Activated naive CD8-positive, alpha-beta T cell (primary cell): ENCODE results near the gene ZEB2.

ENCODE experiments used
- H3K27ac Mint-ChIP-seq: one replicate; pipeline ENCODE4 v1.8.0; 2021; ENCODE audit warnings: mixed read lengths
- H3K27me3 Mint-ChIP-seq: one replicate; pipeline ENCODE4 v1.8.0; 2021; ENCODE audit warnings: mixed read lengths
- H3K36me3 Mint-ChIP-seq: one replicate; pipeline ENCODE4 v1.8.0; 2021; ENCODE audit warnings: mixed read lengths
- H3K4me1 Mint-ChIP-seq: one replicate; pipeline ENCODE4 v1.8.0; 2021; ENCODE audit warnings: low read depth, mixed read lengths
- H3K4me3 Mint-ChIP-seq: one replicate; pipeline ENCODE4 v1.8.0; 2021; ENCODE audit warnings: mild to moderate bottlenecking, mixed read lengths
- H3K9me3 Mint-ChIP-seq: one replicate; pipeline ENCODE4 v1.8.0; 2021; ENCODE audit warnings: low read depth, mixed read lengths

Gene ZEB2

GRCh38 chr2:144452169-144452988, 67.5 kb downstream of the ZEB2 start:
- Mint-ChIP-seq H3K27me3 (peaks cover 2% of the 10 kb centered on the region), H3K9me3 (no peaks in the 10 kb centered on the region), H3K36me3 (peaks cover 2% of the 10 kb centered on the region), H3K4me1 (peaks cover 28% of the 10 kb centered on the region), H3K4me3 (peak overlapping the region; percentile 57), H3K27ac (no peak overlapping the region)

- no peaks in the 10 kb centered on the region for H3K9me3 Mint-ChIP-seq
- H3K36me3 Mint-ChIP-seq, result no peaks in the 10 kb centered on the region
- H3K4me1 Mint-ChIP-seq, result peaks cover 28% of the 10 kb centered on the region
- no peak overlapping the region for H3K27ac Mint-ChIP-seq
- no peak overlapping the region for H3K4me3 Mint-ChIP-seq
- peaks cover 2% of the 10 kb centered on the region for H3K27me3 Mint-ChIP-seq
Observed at GRCh38 chr2:144451443-144451842, 68.5 kb downstream of the ZEB2 start.

GRCh38 chr2:144449028-144449406, 70.9 kb downstream of the ZEB2 start:
- Mint-ChIP-seq H3K4me1 (peaks cover 15% of the 10 kb centered on the region), H3K27me3 (peaks cover 3% of the 10 kb centered on the region), H3K36me3 (peaks cover 6% of the 10 kb centered on the region), H3K27ac (no peak overlapping the region), H3K9me3 (no peaks in the 10 kb centered on the region), H3K4me3 (no peak overlapping the region)

GRCh38 chr2:144448389-144449027, 71.4 kb downstream of the ZEB2 start:
- Mint-ChIP-seq H3K4me3 (no peak overlapping the region), H3K4me1 (peaks cover 15% of the 10 kb centered on the region), H3K27ac (no peak overlapping the region), H3K36me3 (peaks cover 6% of the 10 kb centered on the region), H3K9me3 (no peaks in the 10 kb centered on the region), H3K27me3 (peaks cover 3% of the 10 kb centered on the region)

- H3K36me3 Mint-ChIP-seq, result peaks cover 6% of the 10 kb centered on the region
- H3K9me3 Mint-ChIP-seq, result no peaks in the 10 kb centered on the region
- H3K4me1 Mint-ChIP-seq, result peaks cover 8% of the 10 kb centered on the region
- peaks cover 3% of the 10 kb centered on the region for H3K27me3 Mint-ChIP-seq
- H3K4me3 Mint-ChIP-seq, result no peak overlapping the region
- no peak overlapping the region for H3K27ac Mint-ChIP-seq
Observed at GRCh38 chr2:144447535-144447934, 72.4 kb downstream of the ZEB2 start.

GRCh38 chr2:144446136-144446535, 73.8 kb downstream of the ZEB2 start:
- Mint-ChIP-seq H3K27ac (no peak overlapping the region), H3K9me3 (no peaks in the 10 kb centered on the region), H3K36me3 (peaks cover 6% of the 10 kb centered on the region), H3K4me3 (no peak overlapping the region), H3K27me3 (peaks cover 3% of the 10 kb centered on the region), H3K4me1 (no peaks in the 10 kb centered on the region)

GRCh38 chr2:144445196-144445595, 74.7 kb downstream of the ZEB2 start:
- Mint-ChIP-seq H3K27me3 (peaks cover 1% of the 10 kb centered on the region), H3K4me1 (no peaks in the 10 kb centered on the region), H3K4me3 (no peak overlapping the region), H3K36me3 (peaks cover 6% of the 10 kb centered on the region), H3K27ac (no peak overlapping the region), H3K9me3 (no peaks in the 10 kb centered on the region)

GRCh38 chr2:144443837-144444817, 75.8 kb downstream of the ZEB2 start:
- Mint-ChIP-seq H3K27ac (no peak overlapping the region), H3K27me3 (peaks cover 1% of the 10 kb centered on the region), H3K4me1 (no peaks in the 10 kb centered on the region), H3K4me3 (no peak overlapping the region), H3K9me3 (no peaks in the 10 kb centered on the region), H3K36me3 (peaks cover 6% of the 10 kb centered on the region)

GRCh38 chr2:144441711-144442141, 78.2 kb downstream of the ZEB2 start:
- Mint-ChIP-seq H3K9me3 (no peaks in the 10 kb centered on the region), H3K4me3 (no peak overlapping the region), H3K27ac (no peak overlapping the region), H3K4me1 (no peaks in the 10 kb centered on the region), H3K27me3 (peaks cover 1% of the 10 kb centered on the region), H3K36me3 (peaks cover 6% of the 10 kb centered on the region)

- Mint-ChIP-seq H3K27me3 (no peaks in the 10 kb centered on the region), H3K4me3 (no peak overlapping the region), H3K9me3 (no peaks in the 10 kb centered on the region), H3K4me1 (no peaks in the 10 kb centered on the region), H3K36me3 (peaks cover under 1% of the 10 kb centered on the region), H3K27ac (no peak overlapping the region)
Observed at GRCh38 chr2:144439993-144440392, 79.9 kb downstream of the ZEB2 start.

- H3K9me3 Mint-ChIP-seq, result no peaks in the 10 kb centered on the region
- H3K36me3 Mint-ChIP-seq, result peaks cover 3% of the 10 kb centered on the region
- H3K27me3 Mint-ChIP-seq, result no peaks in the 10 kb centered on the region
- H3K27ac Mint-ChIP-seq, result no peak overlapping the region
- H3K4me1 Mint-ChIP-seq, result no peaks in the 10 kb centered on the region
- no peak overlapping the region for H3K4me3 Mint-ChIP-seq
Observed at GRCh38 chr2:144438801-144439631, 80.9 kb downstream of the ZEB2 start.

- no peak overlapping the region for H3K4me3 Mint-ChIP-seq
- peaks cover 3% of the 10 kb centered on the region for H3K36me3 Mint-ChIP-seq
- H3K4me1 Mint-ChIP-seq, result no peaks in the 10 kb centered on the region
- no peak overlapping the region for H3K27ac Mint-ChIP-seq
- no peaks in the 10 kb centered on the region for H3K9me3 Mint-ChIP-seq
- H3K27me3 Mint-ChIP-seq, result no peaks in the 10 kb centered on the region
Observed at GRCh38 chr2:144437636-144438035, 82.3 kb downstream of the ZEB2 start.

GRCh38 chr2:144434425-144435222, 85.3 kb downstream of the ZEB2 start:
- Mint-ChIP-seq H3K9me3 (no peaks in the 10 kb centered on the region), H3K4me1 (no peaks in the 10 kb centered on the region), H3K27me3 (no peaks in the 10 kb centered on the region), H3K27ac (no peak overlapping the region), H3K36me3 (peaks cover 3% of the 10 kb centered on the region), H3K4me3 (no peak overlapping the region)
